ENCODE measurements around the gene DPEP1.

The DPEP1 gene

DNA sequence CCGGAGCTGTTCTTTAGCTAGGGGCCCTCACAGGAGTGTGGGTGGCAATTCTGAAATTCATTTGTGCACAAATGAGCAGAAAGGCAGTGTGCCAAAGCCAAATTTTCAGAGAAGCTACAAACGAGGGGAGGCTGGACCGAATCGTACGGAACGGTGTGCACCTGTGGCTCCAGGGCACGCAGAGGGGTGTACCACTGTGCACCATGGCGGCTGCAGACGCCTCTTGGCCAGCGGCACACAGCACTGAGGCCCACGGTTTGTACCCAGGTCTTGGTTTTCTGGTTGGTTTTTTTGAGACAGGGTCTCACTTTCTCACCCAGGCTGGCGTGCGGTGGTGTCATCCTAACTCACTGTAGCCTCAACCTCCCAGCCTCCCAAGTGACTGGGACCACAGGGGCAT, 29.1 kb downstream of the DPEP1 start:
- Histone ChIP-seq H3K4me3 (ENCODE audit: low read depth, low read length, poor library complexity, severe bottlenecking) (no peak overlapping the region), H3K9ac (ENCODE audit: low read length) (no peak overlapping the region), H4K20me1 (ENCODE audit: insufficient read depth, low read length) (no peaks in the 10 kb centered on the region), H3K27me3 (ENCODE audit: insufficient read depth, low read length) (peaks cover 5% of the 10 kb centered on the region; the same call in 1 of the 2 replicates), H3K9me2 (ENCODE audit: low read depth, low read length) (no peaks in the 10 kb centered on the region), H3K27ac (ENCODE audit: low read depth, low read length, poor library complexity, severe bottlenecking) (no peak overlapping the region), H3K9me3 (ENCODE audit: low read length) (no peaks in the 10 kb centered on the region), H3F3A (ENCODE audit: insufficient read depth, low read length) (no peaks in the 10 kb centered on the region), H3K4me1 (ENCODE audit: insufficient read depth, low read length, severe bottlenecking) (no peaks in the 10 kb centered on the region), H2AFZ (ENCODE audit: low read length) (no peak overlapping the region), H3K4me2 (ENCODE audit: low read length) (no peak overlapping the region), H3K36me3 (ENCODE audit: insufficient read depth, low read length) (peaks cover 23% of the 10 kb centered on the region), H3K79me2 (ENCODE audit: insufficient read depth, low read length) (no peaks in the 10 kb centered on the region)
- no peak for TF ChIP-seq EZH2 (IDR thresholded peaks at IDR 0.05; ENCODE audit: borderline replicate concordance, low read length)
- TF ChIP-seq, protein P1, sequence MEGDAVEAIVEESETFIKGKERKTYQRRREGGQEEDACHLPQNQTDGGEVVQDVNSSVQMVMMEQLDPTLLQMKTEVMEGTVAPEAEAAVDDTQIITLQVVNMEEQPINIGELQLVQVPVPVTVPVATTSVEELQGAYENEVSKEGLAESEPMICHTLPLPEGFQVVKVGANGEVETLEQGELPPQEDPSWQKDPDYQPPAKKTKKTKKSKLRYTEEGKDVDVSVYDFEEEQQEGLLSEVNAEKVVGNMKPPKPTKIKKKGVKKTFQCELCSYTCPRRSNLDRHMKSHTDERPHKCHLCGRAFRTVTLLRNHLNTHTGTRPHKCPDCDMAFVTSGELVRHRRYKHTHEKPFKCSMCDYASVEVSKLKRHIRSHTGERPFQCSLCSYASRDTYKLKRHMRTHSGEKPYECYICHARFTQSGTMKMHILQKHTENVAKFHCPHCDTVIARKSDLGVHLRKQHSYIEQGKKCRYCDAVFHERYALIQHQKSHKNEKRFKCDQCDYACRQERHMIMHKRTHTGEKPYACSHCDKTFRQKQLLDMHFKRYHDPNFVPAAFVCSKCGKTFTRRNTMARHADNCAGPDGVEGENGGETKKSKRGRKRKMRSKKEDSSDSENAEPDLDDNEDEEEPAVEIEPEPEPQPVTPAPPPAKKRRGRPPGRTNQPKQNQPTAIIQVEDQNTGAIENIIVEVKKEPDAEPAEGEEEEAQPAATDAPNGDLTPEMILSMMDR (IDR thresholded peaks at IDR 0.05; ENCODE audit: low read length): no peak

DNA sequence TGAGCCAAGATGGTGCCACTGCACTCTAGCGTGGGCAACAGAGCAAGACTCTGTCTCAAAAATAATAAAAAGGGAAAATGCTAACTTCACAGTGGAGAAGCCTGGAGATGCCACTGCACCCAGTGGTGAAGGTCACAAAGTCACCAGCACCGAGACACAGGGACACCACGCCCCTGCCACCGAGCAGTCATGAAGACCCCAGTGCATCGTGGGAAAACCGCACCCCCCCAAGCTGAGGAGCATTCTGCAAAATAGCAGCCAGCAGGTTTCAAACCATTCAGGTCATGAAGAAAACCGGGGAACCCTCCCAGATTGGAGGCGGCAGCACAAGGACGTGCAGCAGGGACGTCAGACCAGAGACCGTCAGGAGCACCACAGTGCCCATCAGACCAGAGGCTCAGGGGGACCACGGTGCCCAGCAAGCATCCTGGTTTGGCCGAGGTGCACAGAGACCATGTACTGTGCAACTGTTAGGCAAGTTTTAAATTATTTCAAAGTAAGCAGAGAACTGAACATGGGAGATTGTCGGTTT, 30.4 kb downstream of the DPEP1 start:
- no peak overlapping the region for H3K9ac ChIP-seq (ENCODE audit: low read length)
- H3K9me2 ChIP-seq (ENCODE audit: low read depth, low read length): no peaks in the 10 kb centered on the region
- H2AFZ ChIP-seq (ENCODE audit: low read length): no peak overlapping the region
- H3K4me3 ChIP-seq (ENCODE audit: low read depth, low read length, poor library complexity, severe bottlenecking): no peak overlapping the region
- no peak overlapping the region for H3K27ac ChIP-seq (ENCODE audit: low read depth, low read length, poor library complexity, severe bottlenecking)
- peaks cover 5% of the 10 kb centered on the region; the same call in 1 of the 2 replicates for H3K27me3 ChIP-seq (ENCODE audit: insufficient read depth, low read length)
- no peaks in the 10 kb centered on the region for H3K79me2 ChIP-seq (ENCODE audit: insufficient read depth, low read length)
- no peaks in the 10 kb centered on the region for H4K20me1 ChIP-seq (ENCODE audit: insufficient read depth, low read length)
- no peaks in the 10 kb centered on the region for H3F3A ChIP-seq (ENCODE audit: insufficient read depth, low read length)
- no peak for TF ChIP-seq EZH2 (IDR thresholded peaks at IDR 0.05; ENCODE audit: borderline replicate concordance, low read length)
- TF ChIP-seq, protein P1 (IDR thresholded peaks at IDR 0.05; ENCODE audit: low read length): no peak
- H3K4me2 ChIP-seq (ENCODE audit: low read length): no peak overlapping the region
- peaks cover 26% of the 10 kb centered on the region for H3K36me3 ChIP-seq (ENCODE audit: insufficient read depth, low read length)
- no peaks in the 10 kb centered on the region for H3K9me3 ChIP-seq (ENCODE audit: low read length)
- H3K4me1 ChIP-seq (ENCODE audit: insufficient read depth, low read length, severe bottlenecking): no peaks in the 10 kb centered on the region

DNA sequence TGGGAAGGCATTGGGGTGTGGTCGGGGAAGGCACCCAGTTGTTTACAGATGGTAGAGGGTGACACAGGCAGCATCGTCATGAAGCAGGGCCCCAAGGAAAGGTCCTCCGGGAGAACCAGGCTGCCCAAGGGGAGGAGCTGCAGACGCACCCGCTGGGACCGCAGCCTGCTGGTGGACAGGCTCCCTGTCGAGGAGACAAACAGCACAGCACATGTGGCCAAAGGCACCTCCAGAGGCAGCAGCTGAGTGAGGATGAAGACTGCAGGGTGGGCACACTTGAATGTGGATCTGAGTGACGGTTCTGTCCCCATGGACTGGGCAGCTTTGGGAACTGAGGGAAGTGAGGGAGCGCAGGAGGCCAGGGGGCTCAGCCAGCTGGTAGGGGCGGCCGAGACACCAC, 31.7 kb downstream of the DPEP1 start:
- Histone ChIP-seq H4K20me1 (ENCODE audit: insufficient read depth, low read length) (no peaks in the 10 kb centered on the region), H3K36me3 (ENCODE audit: insufficient read depth, low read length) (peaks cover 29% of the 10 kb centered on the region), H3K27ac (ENCODE audit: low read depth, low read length, poor library complexity, severe bottlenecking) (no peak overlapping the region), H3K9me2 (ENCODE audit: low read depth, low read length) (no peaks in the 10 kb centered on the region), H3K9ac (ENCODE audit: low read length) (no peak overlapping the region), H3K9me3 (ENCODE audit: low read length) (no peaks in the 10 kb centered on the region), H3K4me2 (ENCODE audit: low read length) (no peak overlapping the region), H3K27me3 (ENCODE audit: insufficient read depth, low read length) (peaks cover 5% of the 10 kb centered on the region; the same call in 1 of the 2 replicates), H3K4me1 (ENCODE audit: insufficient read depth, low read length, severe bottlenecking) (no peaks in the 10 kb centered on the region), H3K4me3 (ENCODE audit: low read depth, low read length, poor library complexity, severe bottlenecking) (no peak overlapping the region), H2AFZ (ENCODE audit: low read length) (no peak overlapping the region), H3K79me2 (ENCODE audit: insufficient read depth, low read length) (no peaks in the 10 kb centered on the region), H3F3A (ENCODE audit: insufficient read depth, low read length) (no peaks in the 10 kb centered on the region)
- TF ChIP-seq EZH2 (IDR thresholded peaks at IDR 0.05; ENCODE audit: borderline replicate concordance, low read length): no peak
- TF ChIP-seq, protein P1 (IDR thresholded peaks at IDR 0.05; ENCODE audit: low read length): no peak
